Measurements from ENCODE around the gene ASTN2. TPM values are rescaled to one million over a fixed set of nuclear protein-coding genes. Genes with fewer than 3 reads are reported as not detected.

ASTN2 gene
- total and polyA plus RNA-seq, 2 experiments from 2014 or later: 5.8 to 7.5 TPM

DNA sequence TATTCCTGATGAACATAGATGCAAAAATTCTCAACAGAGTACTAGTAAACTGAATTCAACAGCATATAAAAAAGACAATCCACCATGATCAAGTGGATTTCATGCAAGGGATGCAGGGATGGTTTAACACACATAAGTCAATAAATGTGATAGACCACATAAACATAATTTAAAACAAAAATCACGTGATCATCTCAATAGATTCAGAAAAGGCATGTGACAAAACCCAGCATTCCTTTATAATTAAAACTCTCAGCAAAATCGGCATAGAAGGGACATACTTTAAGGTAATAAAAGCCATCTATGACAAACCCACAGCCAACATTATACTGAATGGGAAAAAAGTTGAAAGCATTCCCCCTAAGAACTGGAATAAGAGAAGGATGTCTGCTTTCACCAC is 894.6 kb downstream of the ASTN2 start:
- no peak overlapping the region for H2AFZ ChIP-seq
- no peak for TF ChIP-seq EZH2 (IDR thresholded peaks at IDR 0.05; ENCODE audit: insufficient read depth, poor library complexity, severe bottlenecking)
- TF ChIP-seq EZH2phosphoT487 (IDR thresholded peaks at IDR 0.05; ENCODE audit: insufficient read depth, low read depth): no peak
- no peaks in the 10 kb centered on the region for H4K20me1 ChIP-seq (ENCODE audit: insufficient read depth)
- no peaks in the 10 kb centered on the region for H3K9me3 ChIP-seq (ENCODE audit: low read depth)
- no peak overlapping the region for H3K27ac ChIP-seq
- H3F3A ChIP-seq (ENCODE audit: insufficient read depth): no peaks in the 10 kb centered on the region
- no peaks in the 10 kb centered on the region for H3K9me2 ChIP-seq (ENCODE audit: insufficient read depth)
- H3K36me3 ChIP-seq (ENCODE audit: low read depth): no peaks in the 10 kb centered on the region
- no peak for DNase-seq
- in situ Hi-C loops (cut with MboI): no loop called here
- no peaks in the 10 kb centered on the region for H3K27me3 ChIP-seq (replicated peaks; ENCODE audit: insufficient read depth)
- 48 to 72% methylated on average over 2 of the region's 2 CpGs for WGBS, 2 experiments (ENCODE audit: low coverage in 1 of 2, low lambda C conversion rate in 2 of 2, missing lambda C conversion rate in 2 of 2)
- no peaks in the 10 kb centered on the region for H3K79me2 ChIP-seq (ENCODE audit: insufficient read depth)
- H3K9ac ChIP-seq: no peak overlapping the region
- H3K4me2 ChIP-seq (ENCODE audit: unreplicated experiment): no peak overlapping the region
- no peak overlapping the region for H3K4me3 ChIP-seq
- H3K4me1 ChIP-seq (ENCODE audit: insufficient read depth): no peaks in the 10 kb centered on the region

- no peaks in the 10 kb centered on the region for H3K4me1 ChIP-seq (ENCODE audit: insufficient read depth)
- no peaks in the 10 kb centered on the region for H3K36me3 ChIP-seq (ENCODE audit: low read depth)
- TF ChIP-seq EZH2 (IDR thresholded peaks at IDR 0.05; ENCODE audit: insufficient read depth, poor library complexity, severe bottlenecking) (no peak), EZH2phosphoT487 (IDR thresholded peaks at IDR 0.05; ENCODE audit: insufficient read depth, low read depth) (no peak)
- in situ Hi-C loops (cut with MboI): no loop called here
- no peak overlapping the region for H3K27ac ChIP-seq
- no peaks in the 10 kb centered on the region for H3K9me3 ChIP-seq (ENCODE audit: low read depth)
- no peaks in the 10 kb centered on the region for H3F3A ChIP-seq (ENCODE audit: insufficient read depth)
- H3K9ac ChIP-seq: no peak overlapping the region
- peak; percentile 32 for DNase-seq
- no peak overlapping the region for H3K4me3 ChIP-seq
- H2AFZ ChIP-seq: no peak overlapping the region
- H3K27me3 ChIP-seq (replicated peaks; ENCODE audit: insufficient read depth): no peaks in the 10 kb centered on the region
- no peaks in the 10 kb centered on the region for H4K20me1 ChIP-seq (ENCODE audit: insufficient read depth)
- no peaks in the 10 kb centered on the region for H3K9me2 ChIP-seq (ENCODE audit: insufficient read depth)
- no peak overlapping the region for H3K4me2 ChIP-seq (ENCODE audit: unreplicated experiment)
- no peaks in the 10 kb centered on the region for H3K79me2 ChIP-seq (ENCODE audit: insufficient read depth)
- WGBS, 2 experiments (ENCODE audit: low coverage in 1 of 2, low lambda C conversion rate in 2 of 2, missing lambda C conversion rate in 2 of 2): 6 to 14% methylated on average over 1 of the region's 1 CpG
These were observed 898.4 kb downstream of the ASTN2 start for GRCh38 chr9:116516456-116516855.

DNA sequence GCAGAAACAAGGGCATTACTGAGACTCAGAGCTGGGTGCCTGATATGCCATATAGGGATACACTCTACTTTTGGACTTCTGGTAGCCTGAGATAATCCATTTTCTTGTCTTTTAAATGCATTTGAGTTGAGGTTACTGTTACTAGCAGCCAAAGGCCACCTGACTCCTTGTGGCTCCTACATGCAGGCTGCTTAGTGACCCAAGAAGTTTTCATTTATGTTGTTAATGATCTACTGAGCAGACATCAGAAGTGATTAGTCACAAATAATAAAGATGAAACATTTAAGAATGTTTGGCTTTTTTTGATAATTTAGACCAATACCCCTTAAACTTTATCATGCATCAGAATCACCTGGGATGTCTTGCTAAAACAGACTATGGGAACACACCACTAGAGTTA is 899.3 kb downstream of the ASTN2 start:
- no peak for TF ChIP-seq EZH2phosphoT487 (IDR thresholded peaks at IDR 0.05; ENCODE audit: insufficient read depth, low read depth)
- TF ChIP-seq EZH2 (IDR thresholded peaks at IDR 0.05; ENCODE audit: insufficient read depth, poor library complexity, severe bottlenecking): no peak
- Histone ChIP-seq H3K79me2 (ENCODE audit: insufficient read depth) (no peaks in the 10 kb centered on the region), H3K9me3 (ENCODE audit: low read depth) (no peaks in the 10 kb centered on the region), H3K4me3 (no peak overlapping the region), H3K27ac (no peak overlapping the region), H3K9ac (no peak overlapping the region), H3K4me2 (ENCODE audit: unreplicated experiment) (no peak overlapping the region), H3K9me2 (ENCODE audit: insufficient read depth) (no peaks in the 10 kb centered on the region), H3K36me3 (ENCODE audit: low read depth) (no peaks in the 10 kb centered on the region), H3K27me3 (replicated peaks; ENCODE audit: insufficient read depth) (no peaks in the 10 kb centered on the region), H2AFZ (no peak overlapping the region), H3F3A (ENCODE audit: insufficient read depth) (no peaks in the 10 kb centered on the region), H4K20me1 (ENCODE audit: insufficient read depth) (no peaks in the 10 kb centered on the region), H3K4me1 (ENCODE audit: insufficient read depth) (no peaks in the 10 kb centered on the region)
- in situ Hi-C loops (cut with MboI): no loop called here
- no peak for DNase-seq

GRCh38 chr9:116506685-116507084 is 908.2 kb downstream of the ASTN2 start:
- H3K9ac ChIP-seq: no peak overlapping the region
- no peak overlapping the region for H3K27ac ChIP-seq
- H3K4me3 ChIP-seq: no peak overlapping the region
- DNase-seq: peak; percentile 57
- WGBS, 2 experiments (ENCODE audit: low coverage in 1 of 2, low lambda C conversion rate in 2 of 2, missing lambda C conversion rate in 2 of 2): 67 to 71% methylated on average over 4 of the region's 4 CpGs
- H3K9me3 ChIP-seq (ENCODE audit: low read depth): no peaks in the 10 kb centered on the region
- no peaks in the 10 kb centered on the region for H3K79me2 ChIP-seq (ENCODE audit: insufficient read depth)
- no peaks in the 10 kb centered on the region; the same call in 1 of the 2 replicates for H3F3A ChIP-seq (ENCODE audit: insufficient read depth)
- no peaks in the 10 kb centered on the region for H4K20me1 ChIP-seq (ENCODE audit: insufficient read depth)
- in situ Hi-C loops (cut with MboI): no loop called here
- no peak overlapping the region for H2AFZ ChIP-seq
- H3K4me1 ChIP-seq (ENCODE audit: insufficient read depth): peaks cover 3% of the 10 kb centered on the region; the same call in 1 of the 2 replicates
- H3K27me3 ChIP-seq (replicated peaks; ENCODE audit: insufficient read depth): no peaks in the 10 kb centered on the region
- no peak for TF ChIP-seq EZH2phosphoT487 (IDR thresholded peaks at IDR 0.05; ENCODE audit: insufficient read depth, low read depth)
- no peak for TF ChIP-seq EZH2 (IDR thresholded peaks at IDR 0.05; ENCODE audit: insufficient read depth, poor library complexity, severe bottlenecking)
- H3K36me3 ChIP-seq (ENCODE audit: low read depth): no peaks in the 10 kb centered on the region
- no peaks in the 10 kb centered on the region for H3K9me2 ChIP-seq (ENCODE audit: insufficient read depth)
- no peak overlapping the region for H3K4me2 ChIP-seq (ENCODE audit: unreplicated experiment)

DNA sequence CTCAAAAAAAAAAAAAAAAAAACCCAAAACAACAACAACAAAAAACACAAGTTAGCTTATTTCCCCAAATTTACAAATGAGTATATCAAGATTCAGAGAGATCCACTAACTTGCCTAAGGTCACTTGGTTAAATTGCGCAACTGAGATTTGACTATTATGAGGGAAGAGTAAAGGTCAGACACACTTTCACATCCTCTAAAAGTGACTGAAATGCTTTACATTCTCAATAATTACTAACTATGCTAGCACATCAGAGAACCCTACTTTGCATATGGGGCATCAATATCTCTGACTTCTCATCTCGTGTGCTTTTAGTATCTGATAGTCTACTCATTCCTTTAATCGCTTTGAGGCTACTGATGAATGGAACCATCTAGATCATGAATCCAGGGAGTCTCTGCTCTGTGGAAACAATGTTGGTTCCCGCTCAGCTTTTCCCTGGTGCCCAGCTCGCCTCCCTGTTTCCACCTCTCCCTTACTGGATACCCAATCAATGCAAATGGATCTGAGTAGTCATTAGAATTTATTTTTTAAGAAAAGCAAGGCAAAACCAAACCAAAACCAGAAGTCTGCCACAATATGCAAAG is 909.9 kb downstream of the ASTN2 start:
- Histone ChIP-seq H3K27ac (no peak overlapping the region), H3K79me2 (ENCODE audit: insufficient read depth) (no peaks in the 10 kb centered on the region), H3K9me2 (ENCODE audit: insufficient read depth) (no peaks in the 10 kb centered on the region), H3K9me3 (ENCODE audit: low read depth) (no peaks in the 10 kb centered on the region), H3K36me3 (ENCODE audit: low read depth) (no peaks in the 10 kb centered on the region), H3K4me3 (no peak overlapping the region), H3K9ac (no peak overlapping the region), H4K20me1 (ENCODE audit: insufficient read depth) (no peaks in the 10 kb centered on the region), H3K4me1 (ENCODE audit: insufficient read depth) (peaks cover 14% of the 10 kb centered on the region), H3K4me2 (ENCODE audit: unreplicated experiment) (no peak overlapping the region), H2AFZ (no peak overlapping the region), H3K27me3 (replicated peaks; ENCODE audit: insufficient read depth) (no peaks in the 10 kb centered on the region), H3F3A (ENCODE audit: insufficient read depth) (peaks cover 11% of the 10 kb centered on the region)
- in situ Hi-C loops (cut with MboI): no loop called here
- TF ChIP-seq EZH2phosphoT487 (IDR thresholded peaks at IDR 0.05; ENCODE audit: insufficient read depth, low read depth) (no peak), EZH2 (IDR thresholded peaks at IDR 0.05; ENCODE audit: insufficient read depth, poor library complexity, severe bottlenecking) (no peak)
- DNase-seq: no peak
- WGBS, 2 experiments (ENCODE audit: low coverage in 1 of 2, low lambda C conversion rate in 2 of 2, missing lambda C conversion rate in 2 of 2): 90 to 91% methylated on average over 5 of the region's 5 CpGs

Data from GM23248 (cell line).